GM19043 (cell line): ENCODE data around the gene GNMT.

Experiments used
- ATAC-seq: cut with Tn5 transposase; IDR thresholded peaks from one replicate; pipeline ENCODE4 v1.9.1; 2021; ENCODE audit warnings: low read depth; ENCODE audit not compliant: unreplicated experiment

Gene GNMT

DNA sequence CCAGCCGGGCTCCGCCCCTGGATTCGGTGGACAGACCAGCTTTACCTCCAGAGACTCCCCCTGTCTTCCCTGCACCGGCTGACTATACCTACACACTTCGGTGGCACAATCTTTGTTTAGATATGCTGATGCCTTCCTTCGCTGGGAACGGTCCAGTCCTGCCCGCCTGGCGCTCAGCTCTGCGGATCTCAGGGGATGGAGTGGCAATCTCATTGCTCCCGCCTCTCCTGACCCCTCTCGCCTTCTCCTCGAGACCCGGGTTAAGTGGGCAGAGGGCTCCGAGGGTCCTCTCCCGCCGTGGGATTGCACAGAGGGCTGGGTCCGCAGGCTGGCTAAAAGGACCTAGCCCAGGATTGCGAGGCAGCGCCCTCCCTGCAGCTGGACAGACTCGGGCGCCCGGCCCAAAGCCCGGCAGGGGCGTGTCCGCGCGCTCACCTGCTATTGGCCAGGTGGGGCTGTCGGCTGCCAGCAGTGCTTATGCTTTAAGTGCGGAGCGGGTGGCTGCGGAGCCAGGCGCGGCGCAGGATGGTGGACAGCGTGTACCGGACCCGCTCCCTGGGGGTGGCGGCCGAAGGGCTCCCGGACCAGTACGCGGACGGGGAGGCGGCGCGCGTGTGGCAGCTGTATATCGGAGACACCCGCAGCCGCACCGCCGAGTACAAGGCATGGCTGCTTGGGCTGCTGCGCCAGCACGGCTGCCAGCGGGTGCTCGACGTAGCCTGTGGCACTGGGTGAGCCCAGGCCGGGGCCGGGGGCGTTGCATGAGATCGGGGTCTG is at the start of gene GNMT:
GNMT (plus strand) TSS at position 512 of the 777 bp plus-strand sequence; CDS start at position 526, 14 bp downstream.
- no peak for ATAC-seq

DNA sequence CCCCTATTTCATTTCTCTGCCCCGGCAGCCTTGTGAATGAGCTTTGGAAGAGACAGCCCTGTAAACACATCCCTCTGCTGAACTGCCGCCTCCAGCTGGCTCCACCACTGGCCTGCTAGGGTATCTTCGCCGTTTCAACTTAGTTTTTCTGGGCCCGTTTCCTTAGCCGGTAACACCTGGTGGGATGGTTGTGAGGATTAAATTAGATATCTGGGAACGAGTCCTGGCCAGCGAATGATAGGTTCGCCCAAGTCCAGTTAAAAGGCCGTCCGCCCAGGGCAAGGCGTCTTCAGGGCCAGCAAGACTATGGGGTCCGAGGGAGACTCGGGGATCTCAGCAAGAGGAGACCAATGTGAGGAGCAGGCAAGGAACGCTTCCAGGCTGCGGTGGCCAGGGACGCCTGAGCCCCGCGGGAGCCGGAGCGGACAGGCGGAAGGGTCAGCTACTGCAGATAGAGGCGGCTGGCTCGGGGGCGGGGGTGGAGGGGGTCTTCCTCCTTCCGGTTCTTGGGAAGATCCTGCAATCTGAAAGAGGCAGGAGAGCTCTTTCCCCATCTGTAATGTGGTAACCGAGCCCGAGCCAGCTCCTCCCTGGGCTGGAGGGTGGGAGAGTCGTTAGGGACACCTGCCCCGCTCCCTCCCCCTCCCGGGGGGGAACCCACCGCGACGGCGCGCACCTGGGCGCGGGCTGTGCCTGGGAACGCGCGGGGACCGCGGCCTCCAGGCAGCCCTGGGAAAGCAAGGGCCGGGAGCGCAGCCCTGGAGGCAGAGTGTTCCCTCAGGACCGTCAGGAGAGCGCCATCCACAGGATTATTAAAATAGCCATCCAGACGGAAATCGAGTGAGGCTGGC is 49.2 kb upstream of the GNMT start:
- no peak for ATAC-seq

DNA sequence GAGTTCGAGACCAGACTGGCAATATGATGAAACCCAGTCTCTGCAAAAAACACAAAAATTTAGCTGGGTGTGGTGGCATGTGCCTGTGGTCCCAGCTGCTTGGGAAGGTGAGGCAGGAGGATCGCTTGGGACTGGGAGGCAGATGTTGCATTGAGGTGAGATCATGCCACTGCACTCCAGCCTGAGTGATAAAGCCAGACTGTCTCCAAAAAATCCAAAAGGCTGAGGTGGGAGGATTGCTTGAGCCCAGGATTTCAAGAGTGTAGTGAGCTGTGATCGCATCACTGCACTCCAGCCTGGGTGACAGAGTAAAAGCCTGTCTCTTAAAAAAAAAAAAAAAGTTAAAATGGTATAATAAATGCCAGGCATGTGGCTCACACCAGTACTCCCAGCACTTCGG is 46.0 kb upstream of the GNMT start:
- ATAC-seq, result no peak

DNA sequence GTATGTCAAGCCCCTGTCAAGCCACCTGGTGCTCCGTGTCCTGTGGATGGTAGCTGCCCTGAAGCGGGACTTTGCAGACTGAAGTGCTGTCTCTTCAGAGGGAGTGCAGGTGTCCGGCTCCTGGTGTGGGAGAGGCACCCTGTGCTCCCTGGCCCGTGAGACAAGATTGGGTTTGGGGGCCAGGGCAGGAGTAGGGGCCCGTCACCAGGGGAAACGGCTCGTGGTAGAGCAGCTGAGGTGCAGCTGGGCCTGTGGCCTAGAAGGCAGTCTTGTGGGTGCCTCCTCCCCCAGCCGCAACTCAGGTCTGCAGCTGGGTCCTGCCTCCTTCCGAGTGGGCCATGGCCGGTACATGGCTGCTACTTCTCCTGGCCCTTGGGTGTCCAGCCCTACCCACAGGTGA is 44.8 kb upstream of the GNMT start, which contains the start of gene PTCRA:
PTCRA (plus strand) TSS at position 322 of the 400 bp plus-strand sequence; CDS start at position 339, 17 bp downstream.
- ATAC-seq, result no peak

DNA sequence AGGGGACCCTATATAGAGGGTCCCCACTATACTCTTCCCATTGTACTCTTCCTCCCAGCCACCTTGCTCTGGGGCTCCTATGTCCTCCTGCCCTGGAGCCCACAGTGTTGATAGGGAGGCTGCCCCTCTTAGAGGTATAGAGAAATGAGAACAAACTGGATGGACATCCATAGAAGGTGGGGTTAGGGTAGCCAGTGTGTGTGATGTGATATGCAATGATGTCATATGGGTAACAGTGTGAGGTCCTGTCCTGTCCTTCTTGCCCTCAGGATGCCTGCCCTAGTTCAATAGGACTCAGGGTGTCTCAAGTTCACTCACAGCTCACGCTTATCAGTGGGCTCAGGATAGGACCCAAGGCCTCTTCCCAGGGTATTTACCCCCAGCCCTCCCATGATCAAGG is 44.3 kb upstream of the GNMT start:
- ATAC-seq, result no peak

DNA sequence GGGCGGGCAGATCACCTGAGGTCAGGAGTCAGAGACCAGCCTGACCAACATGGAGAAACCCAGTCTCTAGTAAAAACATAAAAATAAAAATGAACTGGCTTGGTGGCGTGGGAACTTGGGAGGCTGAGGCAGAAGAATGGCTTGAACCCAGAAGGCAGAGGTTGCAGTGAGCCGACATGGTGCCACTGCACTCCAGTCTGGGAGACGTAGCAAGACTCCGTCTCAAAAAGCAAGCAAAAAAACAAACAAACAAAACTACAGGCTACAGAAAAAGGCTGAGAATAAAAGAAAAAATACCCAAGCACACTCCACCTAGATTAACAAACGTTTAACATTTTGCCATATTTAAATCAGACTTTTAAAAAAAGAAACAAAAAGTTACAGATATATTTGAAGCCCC is 38.8 kb upstream of the GNMT start:
- no peak for ATAC-seq

DNA sequence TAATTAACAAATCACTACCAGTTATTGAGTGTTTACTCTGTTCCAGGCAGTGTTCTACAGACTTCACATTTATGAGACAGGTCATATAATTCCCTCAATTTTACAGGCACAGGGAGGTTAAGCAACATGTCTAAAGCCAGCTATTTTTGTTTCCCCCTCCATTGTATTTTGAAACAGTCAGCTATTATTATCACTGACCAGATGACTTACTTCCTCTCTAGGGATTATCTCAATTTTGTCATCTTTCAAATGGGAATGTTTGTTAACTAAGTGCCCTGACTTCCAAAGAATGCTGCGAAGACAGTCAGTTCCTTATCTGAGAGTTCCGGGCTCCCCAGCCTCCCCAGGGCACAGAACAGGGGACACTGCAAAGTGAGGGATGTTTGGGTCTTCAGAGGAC is 36.9 kb upstream of the GNMT start:
- no peak for ATAC-seq

DNA sequence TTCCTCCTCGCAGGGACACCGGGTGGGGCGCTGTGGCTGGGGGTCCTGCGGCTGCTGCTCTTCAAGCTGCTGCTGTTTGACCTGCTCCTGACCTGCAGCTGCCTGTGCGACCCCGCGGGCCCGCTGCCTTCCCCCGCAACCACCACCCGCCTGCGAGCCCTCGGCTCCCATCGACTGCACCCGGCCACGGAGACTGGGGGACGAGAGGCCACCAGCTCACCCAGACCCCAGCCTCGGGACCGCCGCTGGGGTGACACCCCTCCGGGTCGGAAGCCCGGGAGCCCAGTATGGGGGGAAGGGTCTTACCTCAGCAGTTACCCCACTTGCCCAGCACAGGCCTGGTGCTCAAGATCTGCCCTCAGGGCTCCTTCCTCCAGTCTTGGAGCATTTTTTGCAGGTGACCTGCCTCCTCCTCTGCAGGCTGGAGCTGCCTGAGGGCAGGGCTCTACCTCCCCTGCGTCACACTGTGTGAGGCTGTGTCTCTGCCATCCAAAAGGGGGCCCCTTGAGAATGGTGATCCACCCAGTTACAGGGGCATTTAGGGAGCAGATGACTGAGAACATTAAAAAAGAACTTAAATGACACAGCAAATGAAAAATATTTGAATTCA is 35.2 kb upstream of the GNMT start:
- ATAC-seq, result no peak

DNA sequence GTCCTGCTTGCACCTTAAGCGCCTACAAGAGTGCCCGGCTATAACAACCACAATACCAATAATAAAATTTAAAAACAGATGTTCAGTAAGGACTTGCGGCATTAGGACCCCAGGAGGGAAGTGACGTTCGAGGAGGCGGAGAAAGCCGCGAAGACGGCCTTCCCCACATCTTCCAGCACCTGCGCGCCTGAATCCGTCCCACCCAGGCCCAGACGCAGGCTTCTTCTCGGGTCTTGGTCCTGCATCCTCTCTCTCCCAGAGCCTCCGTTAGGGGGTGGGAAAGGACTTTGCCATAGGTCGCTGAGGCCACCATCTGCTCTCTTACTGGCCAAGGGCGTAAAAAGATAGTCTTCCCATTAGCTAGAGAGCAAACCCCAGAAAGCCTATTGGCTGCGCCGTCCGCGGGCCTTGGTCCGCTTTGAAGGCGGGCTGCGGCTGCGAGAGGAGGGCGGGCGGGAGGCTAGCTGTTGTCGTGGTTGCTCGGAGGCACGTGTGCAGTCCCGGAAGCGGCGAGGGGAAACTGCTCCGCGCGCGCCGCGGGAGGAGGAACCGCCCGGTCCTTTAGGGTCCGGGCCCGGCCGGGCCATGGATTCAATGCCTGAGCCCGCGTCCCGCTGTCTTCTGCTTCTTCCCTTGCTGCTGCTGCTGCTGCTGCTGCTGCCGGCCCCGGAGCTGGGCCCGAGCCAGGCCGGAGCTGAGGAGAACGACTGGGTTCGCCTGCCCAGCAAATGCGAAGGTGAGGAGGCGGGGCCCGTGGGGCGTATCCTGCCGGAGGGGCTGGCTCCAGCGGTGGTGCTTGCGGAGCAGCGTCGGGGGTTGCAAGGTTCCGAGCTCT is 31.4 kb upstream of the GNMT start, which contains the start of gene CNPY3:
CNPY3 (plus strand) TSS at position 495 of the 835 bp plus-strand sequence; CDS start at position 586, 91 bp downstream.
- peak; percentile 66 for ATAC-seq

DNA sequence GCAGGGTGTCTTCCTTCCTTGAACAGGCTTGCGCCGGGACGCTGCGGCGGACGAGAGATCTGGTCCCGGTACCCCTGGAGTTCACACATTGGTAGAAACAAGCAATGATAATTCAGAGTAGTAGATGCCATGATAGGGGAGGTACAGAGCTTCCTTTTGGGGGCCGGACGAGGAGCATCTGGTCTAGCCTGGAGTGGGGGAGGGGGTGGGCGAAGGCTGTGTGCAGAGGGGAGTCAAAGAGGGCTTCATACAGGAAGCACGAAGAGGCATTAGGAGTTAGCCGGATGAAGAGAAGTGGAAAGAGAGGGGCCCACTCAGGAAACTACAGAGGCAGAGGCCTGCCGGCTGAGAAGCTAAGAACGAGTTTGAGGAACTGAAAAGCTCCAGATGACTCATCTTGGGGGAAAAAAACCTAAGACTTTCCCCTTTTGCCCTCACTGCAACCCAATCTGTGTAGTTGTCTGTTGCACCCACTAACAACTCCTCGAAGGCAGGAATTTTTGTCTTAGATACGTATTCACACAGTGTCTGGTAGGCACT is 30.7 kb upstream of the GNMT start:
- ATAC-seq, result peak; percentile 54

DNA sequence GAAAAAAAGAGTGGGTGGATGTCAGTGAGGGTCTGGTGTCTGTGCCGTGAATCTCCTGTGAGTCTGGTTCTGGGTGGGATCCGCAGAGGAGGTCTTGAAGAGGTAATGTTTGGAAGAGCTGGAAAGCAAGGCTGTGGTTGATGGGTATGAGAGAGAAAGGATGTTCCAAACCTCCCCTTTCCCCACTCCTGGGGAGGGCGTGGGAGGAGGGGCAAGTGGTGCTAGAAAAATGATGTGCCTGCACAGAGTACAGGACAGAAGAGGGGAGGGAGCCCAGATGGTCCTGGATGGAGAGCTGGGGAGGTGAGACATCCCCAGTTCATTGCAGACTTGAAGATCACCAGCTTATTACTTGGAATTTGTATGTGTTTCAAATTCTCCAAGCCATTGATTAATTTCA is 28.1 kb upstream of the GNMT start:
- ATAC-seq, result no peak

DNA sequence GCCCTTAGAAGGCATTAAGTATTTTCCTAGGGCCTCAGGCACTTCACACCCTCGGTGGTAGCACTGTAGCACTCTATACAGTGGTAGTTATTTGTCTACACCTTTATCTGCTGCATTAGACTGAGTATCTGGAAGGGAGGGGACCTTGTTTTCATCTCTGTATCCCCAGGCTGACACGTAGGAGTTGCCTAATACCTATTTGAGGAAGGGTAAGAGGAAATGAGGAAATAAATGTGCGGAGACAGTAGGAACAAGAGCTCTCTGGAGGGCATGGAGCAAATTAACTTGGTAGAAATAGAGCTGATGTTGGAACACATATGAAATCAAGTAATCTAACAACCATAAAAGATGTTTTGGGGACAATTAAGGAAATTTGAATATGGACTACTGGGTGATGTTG is 27.3 kb upstream of the GNMT start:
- ATAC-seq, result no peak

DNA sequence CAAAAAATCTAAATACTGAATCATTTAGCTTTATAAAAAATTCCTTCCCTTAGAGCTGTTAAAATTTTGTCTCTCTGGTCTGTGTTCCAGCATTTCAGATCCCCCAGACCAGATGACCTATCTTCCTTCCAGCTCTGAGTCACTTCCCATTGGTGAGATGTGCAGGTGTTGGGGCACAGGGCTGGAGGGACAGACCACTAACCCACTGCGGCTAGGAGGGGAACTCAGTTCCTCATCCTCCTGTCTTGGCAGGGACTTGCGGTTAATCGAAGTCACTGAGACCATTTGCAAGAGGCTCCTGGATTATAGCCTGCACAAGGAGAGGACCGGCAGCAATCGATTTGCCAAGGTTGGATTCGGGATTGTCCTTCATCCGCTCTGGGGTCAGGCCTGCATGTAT is 25.2 kb upstream of the GNMT start:
- ATAC-seq, result no peak

DNA sequence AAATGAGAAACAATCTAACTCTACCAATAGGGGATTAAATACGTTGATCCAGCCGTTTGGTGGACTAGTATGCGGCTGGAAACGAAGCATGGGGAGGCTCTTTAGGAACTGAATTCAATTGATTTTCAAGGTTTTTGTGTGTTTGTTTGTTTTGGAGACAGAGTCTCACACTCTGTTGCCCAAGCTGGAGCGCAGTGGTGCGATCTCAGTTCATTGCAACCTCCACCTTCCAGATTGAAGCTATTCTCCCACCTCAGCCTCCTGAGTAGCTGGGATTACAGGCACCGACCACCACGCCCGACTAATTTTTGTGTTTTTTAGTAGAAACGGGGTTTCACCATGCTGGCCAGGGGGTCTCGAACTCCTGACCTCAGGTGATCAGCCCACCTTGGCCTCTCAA is 24.2 kb upstream of the GNMT start:
- no peak for ATAC-seq

DNA sequence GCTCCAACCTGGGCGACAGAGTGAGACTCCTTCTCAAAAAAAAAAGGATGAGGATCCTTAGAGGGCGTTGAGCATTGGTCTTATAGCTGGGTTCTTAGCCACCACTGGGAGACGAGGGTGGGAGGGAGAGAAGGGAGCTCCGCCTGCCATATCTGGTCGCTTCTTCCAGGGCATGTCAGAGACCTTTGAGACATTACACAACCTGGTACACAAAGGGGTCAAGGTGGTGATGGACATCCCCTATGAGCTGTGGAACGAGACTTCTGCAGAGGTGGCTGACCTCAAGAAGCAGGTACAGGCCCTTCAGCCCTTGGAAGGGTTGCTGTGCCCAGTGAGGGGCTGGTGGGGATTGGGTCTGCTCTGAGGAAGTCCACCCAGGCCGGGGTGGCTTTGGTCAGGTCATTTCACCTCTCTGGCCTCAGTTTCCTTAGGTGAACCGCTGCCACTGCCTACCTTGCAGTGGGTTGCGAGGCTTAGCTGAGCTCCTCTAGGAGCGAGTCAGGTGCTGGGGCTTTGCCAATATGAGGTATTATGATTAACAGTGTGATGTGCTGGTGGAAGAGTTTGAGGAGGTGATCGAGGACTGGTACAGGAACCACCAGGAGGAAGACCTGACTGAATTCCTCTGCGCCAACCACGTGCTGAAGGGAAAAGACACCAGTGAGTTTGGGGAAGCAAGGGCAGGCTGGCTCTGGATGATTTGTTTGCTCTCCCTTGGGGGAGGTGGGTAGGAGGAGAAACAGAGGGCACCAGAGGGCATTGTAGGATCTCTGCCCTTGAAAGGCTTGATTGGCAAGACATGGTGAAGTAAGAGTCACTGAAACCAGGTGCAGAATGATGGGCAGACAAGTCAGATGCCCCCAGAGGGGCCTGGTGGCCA is 22.8 kb upstream of the GNMT start:
- ATAC-seq, result no peak

DNA sequence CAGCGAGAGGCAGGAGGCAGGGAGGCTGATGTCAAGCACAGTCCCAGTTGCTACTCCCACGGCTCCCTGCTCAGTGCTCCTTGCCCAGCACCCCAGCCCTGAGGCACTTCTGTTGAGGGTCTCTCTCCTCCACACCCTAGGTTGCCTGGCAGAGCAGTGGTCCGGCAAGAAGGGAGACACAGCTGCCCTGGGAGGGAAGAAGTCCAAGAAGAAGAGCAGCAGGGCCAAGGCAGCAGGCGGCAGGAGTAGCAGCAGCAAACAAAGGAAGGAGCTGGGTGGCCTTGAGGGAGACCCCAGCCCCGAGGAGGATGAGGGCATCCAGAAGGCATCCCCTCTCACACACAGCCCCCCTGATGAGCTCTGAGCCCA is 22.1 kb upstream of the GNMT start:
- ATAC-seq, result no peak

DNA sequence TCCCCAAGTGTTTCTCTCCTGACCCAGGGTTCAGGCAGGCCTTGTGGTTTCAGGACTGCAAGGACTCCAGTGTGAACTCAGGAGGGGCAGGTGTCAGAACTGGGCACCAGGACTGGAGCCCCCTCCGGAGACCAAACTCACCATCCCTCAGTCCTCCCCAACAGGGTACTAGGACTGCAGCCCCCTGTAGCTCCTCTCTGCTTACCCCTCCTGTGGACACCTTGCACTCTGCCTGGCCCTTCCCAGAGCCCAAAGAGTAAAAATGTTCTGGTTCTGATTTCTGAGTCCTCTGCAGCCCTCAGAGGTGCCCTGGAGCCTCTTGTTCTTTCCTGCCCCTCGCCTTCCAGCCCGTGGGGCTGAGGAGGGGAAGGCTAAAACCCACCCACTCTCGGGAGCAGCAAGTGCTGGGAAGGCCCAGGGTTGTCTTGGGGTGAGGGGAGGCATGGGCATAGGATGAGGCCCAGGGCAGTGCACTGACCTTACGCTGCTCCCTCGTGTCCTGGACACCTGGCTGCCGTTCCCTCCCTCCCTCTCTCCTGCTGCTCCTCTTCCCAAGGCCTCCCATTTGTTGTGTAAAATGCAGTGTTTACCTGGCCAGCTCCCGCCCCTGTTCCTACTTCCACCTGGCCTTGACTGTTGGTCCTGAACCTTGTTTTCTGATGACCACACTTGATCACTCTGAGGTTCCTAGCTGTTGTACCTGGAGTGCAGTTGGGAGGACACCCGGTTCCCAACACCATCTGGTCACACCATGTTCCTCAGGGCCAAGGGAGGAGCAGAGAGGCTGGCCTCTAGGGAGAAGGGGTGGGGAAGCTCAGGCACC is 21.4 kb upstream of the GNMT start:
- ATAC-seq, result no peak

DNA sequence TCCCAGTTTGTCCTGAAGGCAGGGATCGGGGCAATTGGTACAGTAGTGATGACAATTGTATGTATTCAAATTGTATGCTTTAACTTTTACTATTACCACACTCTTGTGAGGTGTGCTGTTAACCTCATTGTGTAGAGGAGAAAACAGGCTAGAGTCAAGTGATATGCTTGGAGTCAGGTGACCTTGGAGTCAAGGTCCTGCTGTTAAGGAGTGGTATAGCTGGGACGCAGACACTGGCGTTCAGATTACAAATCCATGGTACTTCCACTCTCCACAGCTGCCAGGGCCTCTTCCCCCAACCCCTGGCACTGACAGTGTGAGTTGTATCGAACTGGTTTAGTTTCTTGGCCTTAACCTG is 20.8 kb upstream of the GNMT start:
- no peak for ATAC-seq
